T-helper 1 cell (primary cell): Measurements from ENCODE around the gene CD86.

ENCODE experiments used
- DNase-seq, 5 donors: peaks; one replicate each; pipeline ENCODE4 v3.0.0-alpha.2; 2012 to 2020

The CD86 gene

DNA sequence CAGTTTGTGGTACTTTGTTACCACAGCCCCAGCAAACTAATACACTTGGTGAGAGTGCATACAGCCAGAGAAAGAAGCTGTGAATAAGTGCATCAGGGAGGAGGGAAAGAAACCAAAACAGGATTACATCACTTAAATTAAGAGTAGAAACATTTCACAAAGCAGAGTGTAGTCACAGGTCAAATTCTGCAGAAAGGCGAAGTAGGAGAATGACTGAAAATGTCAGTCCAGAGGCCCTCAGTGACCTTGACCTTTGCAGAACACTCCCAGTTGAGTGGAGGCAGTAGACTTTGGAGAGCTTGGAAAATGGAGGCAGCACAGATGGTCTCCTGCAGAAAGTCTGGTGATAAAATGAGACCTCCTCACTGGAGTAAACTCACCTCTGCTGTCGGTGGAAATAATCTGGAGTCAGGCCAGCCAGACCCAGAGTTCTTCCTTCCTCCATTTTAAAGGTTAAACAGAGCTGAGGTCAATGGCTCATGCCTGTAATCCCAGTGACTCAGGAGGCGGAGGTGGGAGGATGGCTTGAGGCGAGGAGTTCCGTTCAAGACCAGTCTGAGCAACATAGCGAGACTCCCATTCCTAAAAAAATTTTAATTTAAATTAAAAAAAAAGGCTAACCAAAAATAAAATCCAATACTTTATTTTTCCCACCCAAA is 5.0 kb downstream of the CD86 start:
- DNase-seq = no peak

DNA sequence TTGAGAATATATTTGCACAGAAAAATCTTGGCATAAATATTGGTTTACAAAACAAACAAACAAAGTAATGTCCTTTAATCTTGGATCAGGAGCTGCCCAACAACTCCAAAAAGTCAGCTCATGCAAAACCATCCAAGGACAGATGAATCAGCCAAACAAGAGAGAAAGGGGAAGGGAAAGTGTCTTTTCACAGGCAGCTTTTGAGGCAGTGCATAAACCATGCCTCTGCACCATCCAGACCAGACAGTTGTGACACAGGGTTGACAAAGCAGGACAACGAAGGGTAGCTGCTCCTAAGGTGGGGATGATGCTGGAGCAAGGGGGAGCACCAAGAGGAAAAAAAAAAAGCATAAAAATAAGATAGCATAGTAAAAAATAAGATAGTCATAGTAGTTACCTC is 8.7 kb downstream of the CD86 start:
- DNase-seq = no peak

DNA sequence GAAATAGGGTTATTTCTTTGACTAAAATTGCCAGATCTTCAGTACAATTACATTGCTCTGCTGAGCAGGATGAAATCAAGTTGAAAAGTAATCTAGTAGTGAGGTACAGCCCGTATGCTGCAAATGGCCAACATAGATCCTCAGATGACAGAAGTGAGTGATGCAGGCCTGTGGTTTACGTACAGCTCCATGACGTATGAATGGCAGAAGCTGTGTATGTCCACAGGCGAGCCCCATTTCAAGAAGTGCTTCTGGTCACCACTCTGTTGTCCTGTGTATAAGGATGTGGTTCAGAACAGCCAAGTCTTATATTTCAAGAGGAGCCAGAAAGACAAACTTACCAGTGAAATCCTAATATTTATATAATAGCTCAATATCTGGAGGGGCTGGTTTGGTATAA is 9.2 kb downstream of the CD86 start:
- no peak for DNase-seq

DNA sequence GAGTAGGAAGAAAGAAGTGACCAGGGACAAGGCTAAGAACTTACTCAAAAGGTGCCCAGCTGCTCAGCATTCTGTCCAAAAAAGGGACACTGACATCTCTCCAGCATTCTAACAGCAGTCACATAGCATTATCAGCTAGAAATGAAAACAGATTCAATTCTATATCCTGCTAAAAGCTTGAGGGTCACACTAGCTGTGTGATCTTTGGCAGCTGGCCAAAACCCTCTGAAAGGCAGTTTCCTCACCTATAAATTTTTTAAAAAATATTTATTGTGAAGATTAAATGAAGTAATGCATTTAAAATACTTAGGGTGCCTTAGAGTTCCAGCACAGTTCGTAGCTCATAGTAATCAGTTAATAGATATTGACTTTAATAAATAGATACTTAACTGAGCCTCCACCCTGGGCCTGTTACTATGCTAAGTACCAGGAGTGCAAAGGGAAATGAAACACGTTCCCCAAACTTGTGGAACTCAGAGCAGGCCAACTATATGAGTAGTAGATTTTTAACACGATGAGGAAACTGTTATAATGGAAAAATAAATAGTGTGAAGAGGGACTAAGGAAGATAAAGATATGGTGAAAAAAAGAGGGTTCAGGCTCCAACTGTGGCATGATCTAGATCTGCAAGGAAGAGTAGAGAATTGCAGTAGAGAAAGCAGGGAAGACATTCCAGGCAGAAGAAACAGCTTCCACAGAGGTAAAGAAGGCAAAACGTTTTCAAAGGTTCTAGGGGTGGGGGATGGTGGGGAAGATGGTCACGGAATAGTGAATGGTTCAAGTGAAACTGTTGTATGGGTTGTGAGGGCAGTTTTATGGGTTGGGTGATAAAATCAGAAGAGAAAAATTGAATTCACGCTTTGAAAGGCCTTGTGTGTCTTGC is 11.4 kb downstream of the CD86 start:
- no peak for DNase-seq

DNA sequence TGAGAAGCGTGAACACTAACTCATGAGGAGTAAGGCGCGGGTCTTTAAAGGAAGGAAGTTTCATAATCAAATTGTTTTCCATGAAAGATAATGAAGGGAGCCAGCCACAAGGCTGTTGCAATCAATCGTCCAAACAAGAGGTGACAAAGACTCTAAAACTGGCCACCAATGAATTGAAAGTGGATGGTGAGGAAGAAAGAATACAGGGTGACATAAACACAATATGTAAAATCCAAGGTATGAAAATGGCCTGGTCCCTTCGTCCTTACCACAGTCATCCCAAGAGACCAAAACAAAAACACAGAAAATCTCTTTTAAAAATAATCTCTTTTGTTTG is 12.0 kb downstream of the CD86 start:
- DNase-seq = peak in 1 of 5 donors; percentile 32

DNA sequence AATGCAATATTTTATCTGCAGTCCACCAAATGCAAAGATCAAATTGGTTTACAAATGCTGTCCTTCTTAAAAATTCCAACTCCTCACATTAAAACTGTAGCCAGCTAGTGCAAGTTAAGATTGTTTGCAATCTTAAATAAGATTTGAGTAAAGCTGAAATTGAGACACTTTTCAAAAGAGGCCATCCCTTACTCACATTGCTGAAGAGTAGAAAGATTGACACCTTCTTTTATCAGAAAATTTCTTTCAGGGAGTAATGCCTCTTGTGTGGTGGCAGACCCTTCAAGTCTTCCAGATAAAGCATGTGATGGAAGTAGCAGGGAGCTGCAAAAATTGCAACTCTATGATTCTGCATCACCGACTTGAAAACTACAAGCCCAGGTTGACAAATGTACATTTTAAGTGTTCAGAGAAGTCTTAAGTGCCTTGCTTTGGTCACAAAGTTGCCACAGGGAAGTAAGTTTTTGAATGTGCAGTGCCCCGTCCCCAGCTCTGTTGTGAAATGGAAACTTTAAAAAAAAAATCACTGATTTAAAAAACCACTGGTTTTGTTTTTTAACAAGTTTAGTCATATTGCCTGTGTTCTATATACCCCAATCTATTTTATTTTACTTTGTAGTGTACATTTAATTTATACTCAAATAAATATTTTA is 12.6 kb downstream of the CD86 start:
- DNase-seq = peak in 1 of 5 donors; percentile 62

DNA sequence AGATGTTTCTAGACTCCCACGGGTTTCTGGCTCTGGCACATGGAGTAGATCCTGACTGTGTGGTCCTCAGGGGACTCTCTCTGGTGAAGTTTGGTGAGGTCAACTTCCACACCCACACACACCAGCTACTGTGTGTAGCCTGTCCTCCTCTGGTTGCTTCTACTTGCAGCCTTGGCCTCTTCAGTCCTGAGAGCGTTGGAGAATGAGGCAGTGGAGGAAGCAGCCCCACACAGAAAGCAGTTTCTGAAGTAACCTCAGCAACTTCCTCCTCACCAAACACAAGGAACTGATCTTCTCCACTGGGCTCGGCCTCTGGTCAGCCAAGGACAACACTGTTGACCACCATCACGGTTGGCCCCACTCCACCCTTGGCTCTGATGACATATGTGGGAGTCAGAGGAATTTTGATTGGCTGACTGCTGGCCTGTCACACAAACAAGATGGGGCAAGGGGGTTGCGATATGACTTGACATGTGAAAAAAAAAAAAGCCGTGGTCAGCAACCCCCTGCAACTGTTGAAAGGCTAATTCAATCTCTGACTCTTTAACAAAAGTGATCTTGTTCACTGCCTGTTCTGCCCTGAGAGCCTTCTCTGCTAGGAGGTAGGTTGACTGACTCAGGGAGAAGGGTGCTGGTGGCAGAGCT is 19.6 kb downstream of the CD86 start:
- DNase-seq = peak in 1 of 5 donors; percentile 95

DNA sequence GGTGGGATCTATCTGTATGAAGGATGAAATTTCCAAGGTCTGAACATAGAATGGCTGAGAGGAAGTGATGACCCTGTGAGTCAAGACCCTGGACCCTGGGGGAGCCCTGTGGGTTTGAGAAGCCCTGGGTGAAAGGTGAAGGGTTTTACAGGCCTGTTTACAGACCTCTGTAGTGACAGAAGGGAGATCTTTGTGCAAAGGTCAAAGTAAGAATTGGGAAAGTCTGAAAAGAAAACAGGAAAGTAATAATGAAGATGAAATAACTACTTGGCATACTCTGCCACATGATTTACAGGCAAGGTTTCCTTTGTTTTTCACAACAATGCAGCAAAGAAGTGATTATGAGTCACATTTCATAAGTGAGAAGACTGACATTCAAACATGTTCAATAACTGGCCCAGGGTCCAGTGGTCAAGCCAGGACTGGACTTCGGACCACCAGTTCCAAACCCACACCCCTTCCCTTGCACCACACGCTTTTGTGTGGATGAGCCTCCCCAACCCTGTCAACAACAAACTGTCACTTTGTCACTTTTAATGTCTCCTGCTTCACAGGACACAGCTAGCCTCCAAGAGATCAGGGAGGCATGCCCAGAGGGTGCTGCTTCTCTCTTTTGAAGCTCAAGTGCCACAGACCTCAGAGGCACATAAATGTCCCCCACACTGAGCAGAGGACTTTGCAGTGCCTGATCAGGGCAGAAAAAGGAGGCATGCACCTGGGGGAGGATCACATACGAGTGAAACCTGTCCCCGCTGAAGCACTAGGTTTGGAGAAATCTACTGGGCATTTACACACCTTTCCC is 21.5 kb downstream of the CD86 start:
- peak in 1 of 5 donors; percentile 65 for DNase-seq

DNA sequence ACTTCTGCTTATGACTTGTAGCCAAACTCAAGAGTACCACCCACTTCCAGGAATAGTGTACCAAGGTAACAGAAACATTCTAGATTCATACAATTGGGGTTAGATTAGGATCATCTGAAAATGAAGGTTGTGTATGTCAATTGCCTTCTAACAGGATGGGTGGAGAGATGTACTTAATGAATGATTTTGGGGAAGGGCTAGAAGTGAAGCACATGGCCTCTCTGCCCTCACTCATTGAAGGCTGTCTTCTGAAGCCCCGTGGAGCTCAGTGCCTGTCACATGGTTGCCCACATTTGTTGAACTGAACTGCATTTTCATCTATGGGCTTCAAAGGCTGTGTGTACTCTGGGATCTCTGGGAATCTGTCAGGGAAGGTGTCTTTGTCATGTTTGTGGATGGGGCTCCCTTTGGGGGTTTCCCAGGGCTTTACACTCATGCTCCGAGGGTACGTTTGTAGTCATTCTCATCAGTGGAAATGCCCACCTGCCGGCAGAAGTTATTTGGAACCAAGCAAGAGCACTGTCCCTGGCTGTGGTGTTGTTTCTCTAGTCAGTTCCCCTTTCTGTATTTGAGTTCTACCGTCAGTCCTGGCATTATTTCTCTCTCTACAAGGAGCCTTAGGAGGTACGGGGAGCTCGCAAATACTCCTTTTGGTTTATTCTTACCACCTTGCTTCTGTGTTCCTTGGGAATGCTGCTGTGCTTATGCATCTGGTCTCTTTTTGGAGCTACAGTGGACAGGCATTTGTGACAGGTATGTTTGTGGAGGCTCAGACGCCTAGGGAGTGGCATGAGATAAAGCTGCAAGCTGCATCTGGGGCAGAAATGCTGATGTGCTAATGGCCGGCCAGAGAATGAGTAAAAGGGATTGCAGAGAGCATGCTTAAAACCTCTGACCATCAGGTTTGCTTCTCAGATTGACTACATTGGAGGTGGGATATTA is 22.4 kb downstream of the CD86 start:
- DNase-seq = peak in 1 of 5 donors; percentile 91

DNA sequence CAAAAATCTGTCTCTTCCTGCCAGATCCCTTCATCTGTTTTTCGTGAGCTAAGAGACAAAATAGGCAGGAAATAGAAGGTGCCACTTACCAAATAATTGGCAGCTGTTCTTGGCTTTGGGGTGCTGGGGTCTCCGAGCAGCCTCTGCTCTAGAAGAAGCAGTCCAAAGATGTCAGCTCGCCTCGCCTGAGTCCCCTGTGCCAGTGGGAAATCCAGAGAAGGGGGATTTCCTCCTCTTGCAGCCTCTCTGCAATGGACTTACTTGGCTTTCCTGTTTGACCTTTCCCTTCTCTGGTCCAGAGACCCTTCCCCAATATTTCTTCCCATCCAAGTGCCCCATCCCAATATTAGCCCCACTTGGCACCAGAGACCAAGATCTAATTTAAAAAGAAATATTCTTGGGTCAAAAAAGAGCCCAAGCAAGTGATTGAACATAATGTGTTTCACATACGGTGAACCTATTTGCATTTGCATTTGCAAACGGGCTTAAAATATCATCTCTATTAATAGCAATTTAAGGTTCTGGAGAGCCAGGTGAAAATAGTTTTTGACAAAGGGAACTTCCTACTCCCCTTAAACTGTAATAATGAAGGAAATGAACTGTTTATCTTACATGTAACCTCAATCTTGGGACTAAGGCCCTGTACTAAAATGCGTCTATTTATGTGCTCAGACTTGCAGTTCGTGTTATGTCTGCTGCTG is 23.2 kb downstream of the CD86 start:
- no peak for DNase-seq

DNA sequence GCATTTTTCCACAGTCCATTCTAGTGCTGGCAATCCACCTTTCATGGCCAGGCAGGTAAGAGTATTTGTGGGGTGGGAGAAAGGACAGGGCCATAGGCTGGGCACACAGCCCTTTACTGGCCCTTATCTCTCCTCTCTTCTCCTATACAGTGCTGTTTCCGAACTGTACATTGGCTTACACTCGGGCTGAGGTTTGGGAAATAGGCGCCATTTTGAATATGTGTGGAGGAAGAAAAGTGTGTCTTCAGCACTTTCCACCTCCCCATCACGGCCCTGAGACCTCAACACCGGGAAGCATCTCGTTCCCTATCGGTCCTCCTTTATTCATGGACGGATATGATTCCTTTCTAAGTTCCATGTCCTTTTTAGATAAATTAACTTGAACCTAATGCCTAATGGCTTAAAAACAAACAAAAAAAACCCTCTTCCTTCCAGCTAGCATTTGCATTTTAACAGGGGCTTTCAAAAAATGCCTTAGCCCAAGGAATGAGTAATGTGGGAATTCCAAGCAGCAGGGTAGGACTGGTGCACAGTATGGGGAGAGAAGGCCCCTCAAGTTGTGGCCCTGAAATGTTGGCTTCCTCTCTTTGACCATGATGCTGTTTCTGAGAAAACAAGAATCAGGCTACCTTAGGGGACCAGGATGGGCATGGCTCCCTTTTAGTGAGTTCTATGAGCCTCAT is 24.5 kb downstream of the CD86 start:
- no peak for DNase-seq

DNA sequence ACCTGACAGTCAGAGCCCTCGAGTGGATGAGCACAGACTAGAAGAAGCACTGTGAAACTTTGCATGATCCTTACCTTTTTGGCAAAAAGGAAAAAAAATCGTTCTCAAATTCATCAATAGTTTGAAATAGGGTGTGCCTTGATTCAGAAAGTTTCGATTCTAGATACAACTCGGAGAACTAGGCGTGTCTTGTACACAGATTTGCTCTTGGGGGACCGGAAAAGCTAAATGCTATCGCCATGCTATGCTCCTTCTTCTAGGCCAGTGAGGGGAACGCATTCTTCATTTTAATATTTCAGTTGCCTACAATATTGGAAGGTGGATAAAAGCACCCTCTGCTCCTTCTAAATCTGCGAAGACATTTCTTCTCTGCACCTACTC is 25.0 kb downstream of the CD86 start:
- peak in 1 of 5 donors; percentile 52 for DNase-seq

DNA sequence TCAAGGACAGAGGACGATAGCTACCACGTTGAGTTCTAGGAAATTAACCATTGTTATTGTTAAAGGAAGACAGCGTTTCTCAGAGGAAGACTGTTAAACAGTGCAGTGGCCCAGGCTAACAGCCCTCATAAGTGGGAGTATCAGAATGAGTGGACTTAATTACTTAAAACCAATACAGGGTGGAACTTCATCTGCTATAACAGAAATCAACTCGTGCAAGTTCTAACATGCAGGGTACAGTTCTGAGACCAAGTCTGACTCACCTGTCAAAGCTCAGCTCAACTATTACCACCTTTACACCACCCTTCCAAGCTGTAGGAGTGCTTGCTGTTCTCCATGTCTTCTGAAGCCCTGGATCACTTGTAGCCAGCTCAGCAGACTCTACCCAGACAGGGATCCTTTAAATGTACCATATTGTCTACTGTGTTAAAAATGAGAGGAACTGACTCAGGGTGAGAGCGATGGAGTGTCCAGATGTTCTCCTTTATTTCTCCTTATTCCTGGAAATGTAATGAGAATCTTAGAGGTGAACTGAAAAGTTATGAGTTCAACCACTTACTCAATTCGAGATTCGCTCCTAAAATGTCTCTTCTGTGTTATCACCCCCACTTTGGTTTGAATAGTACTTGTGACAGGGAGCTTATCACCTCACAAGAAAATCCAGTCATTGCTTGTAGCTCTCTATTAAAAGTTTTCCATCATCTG is 26.5 kb downstream of the CD86 start:
- DNase-seq = peak in 1 of 5 donors; percentile 85

DNA sequence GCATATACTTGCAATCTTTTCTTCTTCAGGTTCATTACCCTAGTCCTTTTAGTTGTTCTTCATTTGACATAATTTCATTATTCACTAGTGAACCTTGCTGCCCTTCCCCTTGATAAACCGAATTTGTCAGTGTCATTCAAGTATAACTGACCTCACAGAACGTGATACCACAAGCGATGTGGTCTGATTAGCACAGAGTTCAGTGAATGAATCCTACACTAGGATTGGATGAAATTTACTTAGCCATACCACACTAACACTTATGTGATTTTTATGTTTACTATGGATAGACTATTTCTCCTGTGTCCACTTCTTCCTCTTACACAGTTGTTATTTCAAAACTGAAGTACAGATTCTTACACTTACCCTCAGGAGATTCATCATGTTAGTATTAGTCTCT is 27.2 kb downstream of the CD86 start:
- no peak for DNase-seq

DNA sequence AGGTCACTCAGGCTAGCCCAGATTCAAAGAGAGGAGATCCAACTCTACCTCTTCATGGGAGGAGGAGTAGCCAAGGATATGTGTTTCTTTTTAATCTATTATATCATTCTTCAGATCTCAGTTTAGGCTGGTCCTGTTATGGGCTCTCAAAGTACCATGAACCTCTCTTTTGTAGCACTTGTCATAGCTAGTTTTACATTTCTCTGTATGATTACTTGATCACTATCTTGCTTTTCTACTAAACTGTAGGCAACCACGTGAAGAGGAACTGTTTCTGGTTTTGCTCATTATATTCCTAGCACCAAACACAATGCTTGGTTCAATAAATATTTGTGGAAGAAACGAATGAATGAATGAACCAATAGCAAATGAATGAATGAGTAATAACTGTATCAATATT is 29.6 kb downstream of the CD86 start:
- peak in 1 of 5 donors; percentile 71 for DNase-seq

DNA sequence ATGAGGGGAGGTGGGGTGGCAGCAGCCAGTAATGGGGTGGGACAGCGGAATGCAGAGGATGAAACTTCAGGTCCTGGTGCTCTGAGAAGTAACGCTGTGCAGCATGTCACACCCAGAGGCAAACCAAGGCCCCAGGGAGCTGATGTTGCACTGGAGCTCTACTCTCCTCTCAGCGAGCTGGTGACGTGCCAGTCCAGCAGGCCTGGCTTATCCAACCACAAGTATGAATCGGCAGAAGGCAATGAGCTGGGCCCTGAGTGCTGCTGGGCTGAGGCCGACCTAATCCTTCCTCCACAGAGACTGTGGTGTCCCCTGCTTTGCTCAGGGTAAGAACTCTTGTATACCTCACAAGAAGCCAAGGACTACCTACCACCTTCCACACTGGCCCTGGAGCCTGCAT is 30.5 kb downstream of the CD86 start:
- no peak for DNase-seq

DNA sequence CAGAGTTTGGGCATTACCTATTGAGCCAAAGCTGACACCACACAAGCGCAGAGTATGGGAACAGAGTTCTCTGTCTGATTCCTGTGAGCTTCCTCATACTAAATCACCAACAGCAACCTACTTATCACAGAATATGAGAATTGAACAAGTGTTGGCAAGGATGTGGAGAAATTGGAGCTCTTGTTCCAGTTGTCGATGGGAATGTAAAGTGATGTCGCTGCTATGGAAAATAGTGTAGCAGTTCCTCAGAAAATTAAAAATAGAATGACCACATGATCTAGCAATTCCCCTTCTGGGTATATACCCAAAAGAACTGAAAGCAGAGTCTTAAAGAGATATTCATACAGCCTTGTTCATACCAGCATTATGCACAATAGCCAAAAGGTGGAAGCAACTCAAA is 33.4 kb downstream of the CD86 start:
- no peak for DNase-seq

DNA sequence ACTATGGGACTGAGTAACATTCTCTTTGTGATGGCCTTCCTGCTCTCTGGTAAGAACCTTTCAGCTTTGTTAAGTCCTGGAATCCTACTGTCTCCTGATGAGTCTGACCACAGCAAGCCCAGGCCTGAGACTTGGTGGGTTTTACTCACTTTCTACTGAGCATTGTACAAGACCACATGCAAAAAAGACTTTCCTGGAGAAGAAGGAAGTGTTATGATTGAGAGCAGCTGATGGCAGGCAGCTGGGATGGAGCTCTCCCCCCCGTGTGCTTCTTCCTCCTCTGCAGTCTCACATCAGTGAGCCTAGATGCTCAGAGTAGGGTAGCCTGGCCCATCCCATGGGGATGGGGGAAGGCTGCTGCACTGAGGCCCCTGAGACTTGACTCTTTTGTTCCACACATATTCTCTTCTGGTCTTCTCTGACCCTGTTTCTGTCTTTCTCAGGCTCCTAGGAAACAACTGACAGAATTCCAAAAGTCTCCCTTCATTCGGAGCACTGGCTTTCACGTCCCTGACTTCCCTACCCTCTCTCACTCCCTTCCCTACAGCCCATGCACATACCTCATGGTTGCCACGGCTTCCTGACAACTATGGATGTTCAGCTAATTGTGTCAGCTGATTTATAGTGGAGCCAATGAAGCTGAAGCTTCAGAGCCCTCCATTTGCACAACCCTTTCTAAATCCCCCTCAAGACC is 36.6 kb downstream of the CD86 start:
- DNase-seq = no peak
